GM15510 (cell line): ENCODE data around the gene FAM13B.

ENCODE experiments used
- POLR2A ChIP-seq: IDR thresholded peaks from 3 replicates; pipeline ENCODE4 v1.6.1; 2011; ENCODE audit warnings: borderline replicate concordance; ENCODE audit not compliant: insufficient read length; ENCODE audit errors: extremely low read depth

FAM13B gene

GRCh38 chr5:137935694-137936093 is 97.2 kb downstream of the FAM13B start:
- TF ChIP-seq POLR2A, result no peak

GRCh38 chr5:137935190-137935589 is 97.7 kb downstream of the FAM13B start:
- no peak for TF ChIP-seq POLR2A

- no peak for TF ChIP-seq POLR2A
These were observed 99.4 kb downstream of the FAM13B start for GRCh38 chr5:137933491-137933911.

GRCh38 chr5:137932800-137933199 is 100.1 kb downstream of the FAM13B start:
- TF ChIP-seq POLR2A, result no peak

DNA sequence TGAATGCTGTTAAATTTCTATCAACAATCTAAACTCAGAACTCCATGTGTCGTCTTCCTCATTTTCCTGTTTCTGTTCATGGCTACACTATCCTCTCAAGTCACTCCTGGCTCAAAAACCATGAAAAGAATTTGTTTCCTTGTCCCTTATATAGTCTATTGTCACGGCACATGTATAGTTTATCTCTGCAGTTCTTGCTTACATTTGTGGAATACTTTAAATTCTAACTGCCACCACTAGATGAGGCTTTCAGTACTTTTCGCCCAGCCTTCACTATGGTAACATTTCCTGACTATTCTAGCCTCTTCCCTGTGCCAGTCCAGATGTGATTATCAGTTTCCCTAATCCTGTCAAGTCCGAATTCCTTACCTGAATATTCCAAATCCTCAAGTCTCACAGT is 109.0 kb downstream of the FAM13B start:
- TF ChIP-seq POLR2A, result no peak

DNA sequence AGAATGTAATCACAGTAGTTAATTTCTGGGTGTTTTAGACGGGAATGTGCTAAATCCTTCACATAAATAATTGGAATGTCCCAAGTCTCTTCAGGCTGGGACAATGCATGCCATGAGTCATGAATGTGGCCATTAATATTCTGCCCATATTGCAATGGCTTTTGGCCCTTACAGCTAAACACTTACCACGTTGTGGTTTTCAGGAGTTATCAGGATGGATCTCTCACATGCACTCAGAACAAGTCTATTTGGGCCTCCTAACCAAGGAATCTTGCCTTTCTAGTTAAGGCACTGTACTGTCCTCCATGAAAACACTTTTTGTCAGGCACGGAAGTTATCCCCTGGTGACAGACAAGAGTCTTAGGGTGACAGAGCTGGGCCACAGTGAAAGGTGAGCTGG is 110.9 kb downstream of the FAM13B start:
- TF ChIP-seq POLR2A, result no peak

GRCh38 chr5:137916923-137917322 is 116.0 kb downstream of the FAM13B start:
- no peak for TF ChIP-seq POLR2A

GRCh38 chr5:137914758-137915157 is 118.1 kb downstream of the FAM13B start:
- TF ChIP-seq POLR2A, result no peak

GRCh38 chr5:137902408-137903133 is 130.3 kb downstream of the FAM13B start:
- no peak for TF ChIP-seq POLR2A

DNA sequence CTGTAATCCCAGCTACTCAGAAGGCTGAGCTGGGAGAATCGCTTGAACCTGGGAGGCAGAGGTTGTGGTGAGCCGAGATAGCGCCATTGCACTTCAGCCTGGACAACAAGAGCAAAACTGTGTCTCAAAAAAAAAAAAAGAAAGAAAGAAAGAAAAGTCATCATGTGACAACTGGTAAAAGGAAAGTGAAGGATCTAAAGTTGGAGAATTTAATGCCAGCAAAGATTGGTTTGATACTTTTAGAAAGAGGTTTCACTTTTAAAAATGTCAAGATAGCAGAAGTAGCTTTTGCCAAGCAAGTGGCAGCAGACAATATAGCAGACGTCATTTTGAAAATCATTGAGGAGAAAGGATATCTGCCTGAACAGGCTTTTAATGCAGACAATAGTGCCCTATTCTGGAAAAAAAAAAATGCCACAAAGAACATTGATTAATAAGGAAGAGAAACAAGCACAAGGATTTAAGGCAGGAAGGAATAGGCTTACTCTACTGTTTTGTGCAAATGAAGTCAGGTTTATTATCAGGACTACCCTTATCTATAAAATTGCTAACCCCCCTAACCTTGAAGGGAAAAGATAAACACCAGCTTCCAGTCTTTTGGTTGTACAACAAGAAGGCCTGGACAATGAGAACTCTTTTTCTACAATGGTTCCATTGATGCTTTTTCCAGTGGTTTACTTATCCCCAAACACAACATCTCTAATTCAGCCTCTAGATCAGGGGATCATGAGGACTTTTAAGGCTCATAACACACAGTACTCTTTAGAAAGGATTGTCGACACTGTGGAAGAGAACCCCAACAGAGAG is 131.7 kb downstream of the FAM13B start:
- TF ChIP-seq POLR2A, result no peak

GRCh38 chr5:137899493-137899892 is 133.4 kb downstream of the FAM13B start:
- no peak for TF ChIP-seq POLR2A

GRCh38 chr5:137896560-137896959 is 136.3 kb downstream of the FAM13B start:
- TF ChIP-seq POLR2A, result no peak

GRCh38 chr5:137894586-137894985 is 138.3 kb downstream of the FAM13B start:
- TF ChIP-seq POLR2A, result no peak

GRCh38 chr5:137891849-137892248 is 141.0 kb downstream of the FAM13B start:
- TF ChIP-seq POLR2A, result no peak

GRCh38 chr5:137890845-137891244 is 142.0 kb downstream of the FAM13B start:
- no peak for TF ChIP-seq POLR2A
